Cardiac fibroblast (primary cell): Measurements from ENCODE around the gene NAA60.

ENCODE experiments used
- DNase-seq, 2 donors: peaks; one replicate each; pipeline versions ENCODE4 v3.0.0 to v3.0.0-alpha.2; 2010; ENCODE audit warnings: low read depth in 2 of 2
- H3K4me3 ChIP-seq, 2 donors: replicated peaks in 1 of 2; 1 replicate in 1 of 2; 2 replicates in 1 of 2; pipeline ENCODE4 v1.5.1; 2011; ENCODE audit warnings: low read depth in 2 of 2, low read length in 2 of 2, mild to moderate bottlenecking in 2 of 2, moderate library complexity in 1 of 2
- TF ChIP-seq, protein P1 (sequence below): IDR thresholded peaks from one replicate; pipeline ENCODE4 v1.5.1; 2011; ENCODE audit warnings: low read depth, mild to moderate bottlenecking, low read length, inconsistent platforms

Gene NAA60

DNA sequence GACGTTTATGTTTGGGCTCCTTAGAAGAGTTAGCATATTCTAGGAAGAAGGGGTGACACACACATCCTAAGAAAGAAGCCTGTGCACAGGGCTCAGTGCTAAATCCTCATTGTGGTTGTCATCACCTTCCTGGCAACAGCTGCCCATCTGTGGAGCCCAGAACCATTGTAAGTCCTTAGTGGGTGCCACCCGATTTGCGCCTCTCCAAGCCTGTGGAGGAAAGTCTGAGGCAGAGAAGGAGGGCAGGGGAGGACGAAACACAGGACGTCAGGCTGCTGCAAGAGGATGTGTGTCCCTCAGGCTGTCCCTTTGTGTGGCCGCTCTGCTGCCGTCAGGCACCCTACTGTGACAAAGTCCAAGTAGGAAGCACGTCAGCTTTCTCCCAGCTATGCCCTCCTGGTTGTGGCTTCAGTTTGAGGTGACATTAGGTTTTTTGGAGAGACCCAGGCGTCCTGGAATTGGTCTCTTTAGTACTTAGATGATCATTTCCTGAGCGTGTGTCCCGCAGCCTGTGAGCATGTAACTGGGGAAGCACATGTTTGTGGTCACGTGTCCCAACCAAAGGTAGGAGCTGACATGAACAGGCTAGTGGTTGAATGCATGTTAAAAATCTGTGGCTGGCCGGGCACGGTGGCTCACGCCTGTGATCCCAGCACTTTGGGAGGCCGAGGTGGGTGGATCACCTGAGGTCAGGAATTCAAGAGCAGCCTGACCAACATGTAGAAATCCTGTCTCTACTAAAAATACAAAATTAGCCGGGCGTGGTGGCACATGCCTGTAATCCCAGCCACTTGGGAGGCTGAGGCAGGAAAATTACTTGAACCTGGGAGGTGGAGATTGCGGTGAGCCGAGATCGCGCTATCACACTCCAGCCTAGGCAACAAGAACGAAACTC lies 68.1 kb downstream of the NAA60 start:
- TF ChIP-seq, protein P1, sequence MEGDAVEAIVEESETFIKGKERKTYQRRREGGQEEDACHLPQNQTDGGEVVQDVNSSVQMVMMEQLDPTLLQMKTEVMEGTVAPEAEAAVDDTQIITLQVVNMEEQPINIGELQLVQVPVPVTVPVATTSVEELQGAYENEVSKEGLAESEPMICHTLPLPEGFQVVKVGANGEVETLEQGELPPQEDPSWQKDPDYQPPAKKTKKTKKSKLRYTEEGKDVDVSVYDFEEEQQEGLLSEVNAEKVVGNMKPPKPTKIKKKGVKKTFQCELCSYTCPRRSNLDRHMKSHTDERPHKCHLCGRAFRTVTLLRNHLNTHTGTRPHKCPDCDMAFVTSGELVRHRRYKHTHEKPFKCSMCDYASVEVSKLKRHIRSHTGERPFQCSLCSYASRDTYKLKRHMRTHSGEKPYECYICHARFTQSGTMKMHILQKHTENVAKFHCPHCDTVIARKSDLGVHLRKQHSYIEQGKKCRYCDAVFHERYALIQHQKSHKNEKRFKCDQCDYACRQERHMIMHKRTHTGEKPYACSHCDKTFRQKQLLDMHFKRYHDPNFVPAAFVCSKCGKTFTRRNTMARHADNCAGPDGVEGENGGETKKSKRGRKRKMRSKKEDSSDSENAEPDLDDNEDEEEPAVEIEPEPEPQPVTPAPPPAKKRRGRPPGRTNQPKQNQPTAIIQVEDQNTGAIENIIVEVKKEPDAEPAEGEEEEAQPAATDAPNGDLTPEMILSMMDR, result no peak

DNA sequence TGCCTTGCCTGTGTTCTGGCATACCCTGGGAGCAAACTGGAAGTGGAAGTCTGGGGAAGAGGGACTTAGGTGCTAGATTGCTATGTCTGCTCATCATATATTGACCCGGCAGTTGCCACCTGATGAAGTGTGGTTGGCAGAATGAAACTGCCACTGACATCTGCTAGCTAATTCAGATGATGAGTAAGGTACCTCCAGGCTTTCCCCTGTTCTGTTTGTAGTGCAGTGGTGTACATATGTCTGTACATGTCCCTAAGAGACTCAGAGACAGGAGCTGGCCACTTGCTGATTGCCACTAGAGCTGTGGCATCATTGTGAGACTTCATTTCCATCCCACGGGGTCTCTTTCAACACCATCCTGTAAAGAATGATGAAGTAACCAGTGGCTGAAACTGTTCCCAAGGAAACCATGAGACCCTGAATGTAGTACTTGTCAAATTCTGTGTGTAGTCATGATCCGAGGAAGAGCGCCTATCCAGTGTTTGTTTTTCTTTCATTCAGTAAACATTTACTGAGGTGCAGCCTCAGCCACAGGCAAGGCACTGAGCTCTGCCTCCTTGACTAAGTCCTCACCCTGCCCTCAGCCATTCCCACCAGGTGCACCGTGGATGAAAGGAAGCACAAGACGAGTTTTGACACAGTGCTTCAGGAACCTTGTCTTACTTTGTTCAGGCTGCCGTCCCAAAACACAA lies 70.6 kb downstream of the NAA60 start:
- TF ChIP-seq, protein P1, result no peak
- no peak for DNase-seq
- H3K4me3 ChIP-seq, result no peak overlapping the region

More for the DNA sequence above, 68.1 kb downstream of the NAA60 start:
- no peak overlapping the region for H3K4me3 ChIP-seq
- no peak for DNase-seq

DNA sequence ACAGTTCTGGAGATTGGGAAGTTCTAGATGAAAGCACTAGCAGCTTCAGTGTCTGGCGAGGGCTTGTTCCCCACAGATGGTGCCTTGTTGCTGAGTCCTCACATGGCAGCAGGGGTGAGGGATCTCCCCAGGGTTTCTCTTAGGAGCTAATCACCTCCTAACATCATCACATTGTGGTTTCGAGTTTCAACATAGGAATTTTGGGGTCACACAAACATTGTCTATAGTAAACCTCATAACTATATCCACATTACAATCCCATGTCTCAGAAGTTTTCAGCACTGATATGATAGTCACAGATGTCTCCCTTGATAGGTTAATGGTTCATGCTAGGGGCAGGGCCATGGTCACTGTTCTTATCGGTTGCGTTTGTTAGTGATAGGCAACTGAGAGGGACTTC lies 71.1 kb downstream of the NAA60 start:
- no peak overlapping the region for H3K4me3 ChIP-seq
- DNase-seq, result peak in 1 of 2 donors; percentile 64
- TF ChIP-seq, protein P1, result no peak

DNA sequence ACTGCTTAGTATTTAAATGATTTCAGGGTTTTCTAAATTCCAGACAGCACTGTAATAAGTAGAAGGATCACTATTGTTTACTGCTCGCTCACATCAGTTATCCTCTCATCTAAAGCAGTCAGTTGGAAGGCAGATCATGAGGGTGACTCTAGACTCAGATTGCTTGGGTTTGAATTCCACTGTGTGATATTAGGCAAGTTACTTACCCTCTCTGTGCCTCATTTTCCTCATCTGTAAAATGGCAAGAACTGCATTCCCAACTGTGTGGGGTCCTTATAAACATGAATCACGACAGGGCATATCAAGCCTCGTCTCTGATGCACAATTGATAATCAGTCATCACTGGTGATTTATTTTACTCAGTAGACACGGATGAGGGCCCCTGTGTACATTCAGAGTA lies 72.4 kb downstream of the NAA60 start:
- TF ChIP-seq, protein P1, result no peak

DNA sequence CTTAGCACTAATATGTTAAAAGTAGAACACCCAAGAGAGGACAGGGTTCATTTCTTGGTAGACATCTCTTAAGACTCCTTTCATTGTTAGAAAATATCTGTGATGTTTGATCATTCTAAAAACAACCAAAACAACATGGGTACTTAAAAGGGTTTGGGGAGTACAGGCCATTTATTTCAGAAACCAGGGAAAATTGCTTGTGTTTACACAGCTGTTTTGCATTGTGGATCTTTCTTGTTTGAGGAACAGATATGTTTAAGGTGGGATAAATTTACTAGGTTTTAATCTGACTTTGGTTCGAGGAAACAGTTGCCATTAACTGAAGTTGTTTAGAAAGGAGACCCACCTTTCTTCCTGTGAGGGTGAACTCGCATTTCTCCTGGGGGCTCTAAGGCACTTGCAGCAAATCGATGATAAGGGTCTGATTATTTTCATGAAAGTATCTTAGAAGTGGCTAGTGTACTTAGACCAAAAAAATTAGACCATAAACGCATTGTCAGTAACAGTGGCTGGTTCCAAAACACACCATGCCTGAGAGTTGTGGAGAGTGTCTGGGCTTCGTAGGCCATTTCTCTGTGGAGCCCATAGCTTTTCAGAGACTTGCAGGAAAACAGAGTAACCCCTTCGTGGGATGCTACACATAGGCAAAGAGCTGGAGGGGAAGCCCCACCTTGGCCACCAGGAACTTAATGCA lies 75.0 kb downstream of the NAA60 start:
- H3K4me3 ChIP-seq, result no peak overlapping the region
- no peak for DNase-seq
- TF ChIP-seq, protein P1, result no peak

More for the DNA sequence above, 72.4 kb downstream of the NAA60 start:
- H3K4me3 ChIP-seq, result no peak overlapping the region
- no peak for DNase-seq

DNA sequence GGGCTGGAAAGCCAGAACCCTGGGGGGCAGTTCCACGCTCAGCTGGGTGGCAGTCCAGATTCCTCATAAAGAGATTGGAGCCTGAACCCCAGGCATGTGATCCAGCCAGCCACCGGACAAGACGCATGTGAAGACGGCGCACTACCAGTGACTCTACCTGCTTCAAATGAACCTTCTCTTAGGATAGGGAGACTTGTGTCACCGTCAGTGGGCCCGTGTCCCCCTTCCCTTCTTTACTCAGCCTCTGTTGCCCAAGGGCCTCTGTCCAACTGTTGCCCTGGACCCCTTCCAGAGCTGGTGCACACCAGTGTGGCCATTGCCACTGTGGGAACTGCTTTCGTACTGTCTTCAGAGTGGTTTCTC lies 75.5 kb downstream of the NAA60 start:
- no peak overlapping the region for H3K4me3 ChIP-seq
- DNase-seq, result no peak
- TF ChIP-seq, protein P1, result no peak
